Measurements from ENCODE around the gene HERC2.
"Not testable (repeated sequence)": the region's sequence is repeated elsewhere in the genome, so short reads cannot be mapped to it uniquely, and the experiment has no call there.

Gene HERC2

GRCh38 chr15:28178727-28179126 is 143.3 kb downstream of the HERC2 start:
- no peaks in the 10 kb centered on the region for H3K27me3 ChIP-seq (ENCODE audit: insufficient read depth, low read depth)
- no peak overlapping the region for H2AFZ ChIP-seq (ENCODE audit: low read depth)
- H3K4me2 ChIP-seq: no peak overlapping the region
- TF ChIP-seq, protein P1, sequence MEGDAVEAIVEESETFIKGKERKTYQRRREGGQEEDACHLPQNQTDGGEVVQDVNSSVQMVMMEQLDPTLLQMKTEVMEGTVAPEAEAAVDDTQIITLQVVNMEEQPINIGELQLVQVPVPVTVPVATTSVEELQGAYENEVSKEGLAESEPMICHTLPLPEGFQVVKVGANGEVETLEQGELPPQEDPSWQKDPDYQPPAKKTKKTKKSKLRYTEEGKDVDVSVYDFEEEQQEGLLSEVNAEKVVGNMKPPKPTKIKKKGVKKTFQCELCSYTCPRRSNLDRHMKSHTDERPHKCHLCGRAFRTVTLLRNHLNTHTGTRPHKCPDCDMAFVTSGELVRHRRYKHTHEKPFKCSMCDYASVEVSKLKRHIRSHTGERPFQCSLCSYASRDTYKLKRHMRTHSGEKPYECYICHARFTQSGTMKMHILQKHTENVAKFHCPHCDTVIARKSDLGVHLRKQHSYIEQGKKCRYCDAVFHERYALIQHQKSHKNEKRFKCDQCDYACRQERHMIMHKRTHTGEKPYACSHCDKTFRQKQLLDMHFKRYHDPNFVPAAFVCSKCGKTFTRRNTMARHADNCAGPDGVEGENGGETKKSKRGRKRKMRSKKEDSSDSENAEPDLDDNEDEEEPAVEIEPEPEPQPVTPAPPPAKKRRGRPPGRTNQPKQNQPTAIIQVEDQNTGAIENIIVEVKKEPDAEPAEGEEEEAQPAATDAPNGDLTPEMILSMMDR (conservative IDR thresholded peaks at IDR 0.05; ENCODE audit: low read depth, low read length): no peak
- no peak overlapping the region for H3K9ac ChIP-seq
- H3K79me2 ChIP-seq (ENCODE audit: insufficient read depth, low read depth): no peaks in the 10 kb centered on the region
- no peaks in the 10 kb centered on the region for H3K36me3 ChIP-seq (ENCODE audit: insufficient read depth)
- H4K20me1 ChIP-seq (ENCODE audit: insufficient read depth): no peaks in the 10 kb centered on the region
- H3K4me3 ChIP-seq (IDR thresholded peaks at IDR 0.05; ENCODE audit: insufficient read depth, low read depth, low read length): no peak overlapping the region
- H3K27ac ChIP-seq: no peak overlapping the region
- H3K4me1 ChIP-seq (ENCODE audit: low read depth, poor library complexity, severe bottlenecking): no peaks in the 10 kb centered on the region

- no peaks in the 10 kb centered on the region for H3K36me3 ChIP-seq (ENCODE audit: insufficient read depth)
Measured at GRCh38 chr15:28178290-28178689, 143.7 kb downstream of the HERC2 start.

GRCh38 chr15:28169366-28169765 is 152.6 kb downstream of the HERC2 start:
- Histone ChIP-seq H3K9ac (no peak overlapping the region), H3K4me2 (no peak overlapping the region), H3K27me3 (ENCODE audit: insufficient read depth, low read depth) (no peaks in the 10 kb centered on the region), H3K79me2 (ENCODE audit: insufficient read depth, low read depth) (no peaks in the 10 kb centered on the region), H2AFZ (ENCODE audit: low read depth) (no peak overlapping the region), H3K4me1 (ENCODE audit: low read depth, poor library complexity, severe bottlenecking) (no peaks in the 10 kb centered on the region), H3K27ac (no peak overlapping the region), H4K20me1 (ENCODE audit: insufficient read depth) (no peaks in the 10 kb centered on the region), H3K4me3 (IDR thresholded peaks at IDR 0.05; ENCODE audit: insufficient read depth, low read depth, low read length) (no peak overlapping the region), H3K36me3 (ENCODE audit: insufficient read depth) (no peaks in the 10 kb centered on the region)
- TF ChIP-seq, protein P1 (conservative IDR thresholded peaks at IDR 0.05; ENCODE audit: low read depth, low read length): no peak

More at GRCh38 chr15:28178290-28178689, 143.7 kb downstream of the HERC2 start:
- no peak overlapping the region for H3K4me3 ChIP-seq (IDR thresholded peaks at IDR 0.05; ENCODE audit: insufficient read depth, low read depth, low read length)
- TF ChIP-seq, protein P1 (conservative IDR thresholded peaks at IDR 0.05; ENCODE audit: low read depth, low read length): no peak
- H2AFZ ChIP-seq (ENCODE audit: low read depth): no peak overlapping the region
- H3K79me2 ChIP-seq (ENCODE audit: insufficient read depth, low read depth): no peaks in the 10 kb centered on the region
- no peaks in the 10 kb centered on the region for H4K20me1 ChIP-seq (ENCODE audit: insufficient read depth)
- H3K9ac ChIP-seq: no peak overlapping the region
- no peak overlapping the region for H3K4me2 ChIP-seq
- no peaks in the 10 kb centered on the region for H3K4me1 ChIP-seq (ENCODE audit: low read depth, poor library complexity, severe bottlenecking)
- H3K27ac ChIP-seq: no peak overlapping the region
- no peaks in the 10 kb centered on the region for H3K27me3 ChIP-seq (ENCODE audit: insufficient read depth, low read depth)

DNA sequence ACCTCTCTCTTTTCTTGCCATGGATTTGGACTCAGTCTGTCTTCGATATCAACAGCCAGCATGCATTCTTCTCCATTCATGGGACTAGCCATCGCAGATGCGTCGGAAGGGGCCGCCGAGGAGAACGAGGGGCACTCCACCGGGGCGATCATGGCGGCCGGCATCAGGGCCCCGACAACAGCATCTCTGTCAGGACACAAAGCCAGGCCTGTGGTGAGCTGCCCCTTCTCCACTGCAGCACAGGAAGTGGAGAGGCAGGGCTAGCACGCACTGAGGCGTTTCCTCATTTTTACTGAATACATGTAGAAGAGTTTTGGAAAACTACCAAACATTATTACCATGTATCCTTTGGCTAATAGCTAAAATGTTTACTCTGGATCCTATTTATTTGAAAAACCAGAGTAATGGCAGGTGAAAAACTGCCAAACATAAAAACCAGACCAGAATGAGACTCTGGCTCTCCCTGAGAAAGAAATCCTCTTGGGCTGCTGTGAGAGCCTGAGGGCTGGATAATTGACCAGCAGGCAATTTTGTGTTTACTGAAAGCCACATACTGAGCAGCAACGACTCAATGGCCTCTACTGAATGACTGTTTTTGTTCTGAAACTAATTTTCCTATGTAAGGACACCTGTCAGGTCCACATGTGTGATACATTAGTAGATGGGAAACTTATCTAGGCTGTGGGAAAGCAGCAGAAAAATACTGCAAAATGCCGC is 153.4 kb downstream of the HERC2 start:
- H3K4me3 ChIP-seq (IDR thresholded peaks at IDR 0.05; ENCODE audit: insufficient read depth, low read depth, low read length); H2AFZ ChIP-seq (ENCODE audit: low read depth); H3K9ac ChIP-seq; H3K36me3 ChIP-seq (ENCODE audit: insufficient read depth); H3K4me2 ChIP-seq; H3K27ac ChIP-seq; H3K4me1 ChIP-seq (ENCODE audit: low read depth, poor library complexity, severe bottlenecking); H4K20me1 ChIP-seq (ENCODE audit: insufficient read depth); H3K79me2 ChIP-seq (ENCODE audit: insufficient read depth, low read depth); H3K27me3 ChIP-seq (ENCODE audit: insufficient read depth, low read depth): not testable (repeated sequence)

DNA sequence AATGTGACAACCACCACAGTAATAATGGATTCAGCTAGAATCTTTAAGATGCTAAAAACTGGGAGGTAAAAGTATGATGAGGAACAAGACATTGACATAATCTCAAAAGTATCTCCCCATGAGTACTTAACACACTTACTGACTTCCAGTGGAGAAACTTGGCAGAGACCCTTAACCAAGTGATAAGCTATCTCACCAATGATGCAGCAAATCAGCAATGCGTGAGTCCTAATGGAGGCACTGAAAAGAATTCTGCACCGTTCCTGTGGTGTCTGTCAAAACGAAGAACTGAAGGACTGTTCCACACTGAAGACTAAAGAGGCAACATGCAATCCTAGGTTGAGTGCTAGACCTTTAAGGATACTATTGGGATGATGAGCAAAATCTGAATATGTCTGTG is 154.9 kb downstream of the HERC2 start:
- no peaks in the 10 kb centered on the region for H4K20me1 ChIP-seq (ENCODE audit: insufficient read depth)
- H3K4me2 ChIP-seq: no peak overlapping the region
- no peak overlapping the region for H3K9ac ChIP-seq
- H3K36me3 ChIP-seq (ENCODE audit: insufficient read depth): no peaks in the 10 kb centered on the region
- H2AFZ ChIP-seq (ENCODE audit: low read depth): no peak overlapping the region
- no peaks in the 10 kb centered on the region for H3K4me1 ChIP-seq (ENCODE audit: low read depth, poor library complexity, severe bottlenecking)
- H3K27me3 ChIP-seq (ENCODE audit: insufficient read depth, low read depth): no peaks in the 10 kb centered on the region
- no peaks in the 10 kb centered on the region for H3K79me2 ChIP-seq (ENCODE audit: insufficient read depth, low read depth)
- no peak overlapping the region for H3K27ac ChIP-seq
- TF ChIP-seq, protein P1 (conservative IDR thresholded peaks at IDR 0.05; ENCODE audit: low read depth, low read length): no peak
- no peak overlapping the region for H3K4me3 ChIP-seq (IDR thresholded peaks at IDR 0.05; ENCODE audit: insufficient read depth, low read depth, low read length)

Data from KMS-11 (cell line).